CD14-positive monocyte (primary cell): ENCODE measurements around the gene FDPS. TPM values are rescaled to one million over a fixed set of nuclear protein-coding genes. Genes with fewer than 3 reads are reported as not detected.
A peak's percentile ranks its signal among the peaks of the same experiment; 100 is the strongest.

Source experiments
- DNase-seq, 3 donors: peaks; one replicate each; pipeline ENCODE4 v3.0.0-alpha.2; 2011 to 2022
- H2AFZ ChIP-seq: 2 replicates; pipeline ENCODE4 v1.6.0; 2012; ENCODE audit warnings: mild to moderate bottlenecking, low read depth, low read length, inconsistent platforms; ENCODE audit not compliant: insufficient read depth, poor library complexity, severe bottlenecking
- H3K27ac ChIP-seq, 2 donors: 1 replicate in 1 of 2; 2 replicates in 1 of 2; pipeline ENCODE4 v1.5.1; 2012 to 2013; ENCODE audit warnings: low read length in 2 of 2, control low read depth in 1 of 2, inconsistent platforms in 1 of 2, low read depth in 1 of 2, mild to moderate bottlenecking in 1 of 2
- H3K27me3 ChIP-seq, 2 donors: one replicate each; pipeline versions ENCODE4 v1.6.0 to v1.6.1; 2011 to 2013; ENCODE audit warnings: low read length in 2 of 2; ENCODE audit not compliant: control insufficient read depth in 2 of 2, insufficient read depth in 2 of 2
- H3K36me3 ChIP-seq, 2 donors: replicated peaks in 1 of 2; 1 replicate in 1 of 2; 2 replicates in 1 of 2; pipeline versions ENCODE4 v1.5.1 to v1.6.1; 2012 to 2013; ENCODE audit warnings: low read length in 2 of 2, control low read depth in 1 of 2, inconsistent platforms in 1 of 2, mild to moderate bottlenecking in 1 of 2; ENCODE audit not compliant: insufficient read depth in 2 of 2, control insufficient read depth in 1 of 2
- H3K4me1 ChIP-seq, 2 donors: 1 replicate in 1 of 2; 2 replicates in 1 of 2; pipeline versions ENCODE4 v1.5.1 to v1.6.1; 2012 to 2013; ENCODE audit warnings: low read length in 2 of 2, control low read depth in 1 of 2, inconsistent platforms in 1 of 2, mild to moderate bottlenecking in 1 of 2, moderate library complexity in 1 of 2; ENCODE audit not compliant: insufficient read depth in 2 of 2, control insufficient read depth in 1 of 2
- H3K4me2 ChIP-seq: replicated peaks from 2 replicates; pipeline ENCODE3; 2012; ENCODE audit warnings: low read length, moderate library complexity, mild to moderate bottlenecking; ENCODE audit not compliant: poor library complexity, severe bottlenecking; ENCODE audit errors: extremely low read depth
- H3K4me3 ChIP-seq, 3 experiments: fragments of 200-600 bp in 1 of 3; sonication (generic) in 1 of 3; replicated peaks in 1 of 3; 1 replicate in 2 of 3; 2 replicates in 1 of 3; pipeline ENCODE4 v1.5.1; 2011 to 2013; ENCODE audit warnings: low read length in 3 of 3, mild to moderate bottlenecking in 3 of 3, control low read depth in 2 of 3, low read depth in 2 of 3, inconsistent platforms in 1 of 3, moderate library complexity in 1 of 3
- H3K79me2 ChIP-seq: 2 replicates; pipeline ENCODE4 v1.6.0; 2012; ENCODE audit warnings: mild to moderate bottlenecking, control low read depth, inconsistent platforms, low read length, moderate library complexity; ENCODE audit not compliant: insufficient read depth
- H3K9ac ChIP-seq: 2 replicates; pipeline ENCODE4 v1.6.0; 2017; ENCODE audit warnings: low read length, mild to moderate bottlenecking; ENCODE audit not compliant: insufficient read depth, poor library complexity, severe bottlenecking
- H3K9me3 ChIP-seq, 2 donors: replicated peaks in 1 of 2; 1 replicate in 1 of 2; 2 replicates in 1 of 2; pipeline versions ENCODE4 v1.5.1 to v1.6.1; 2012 to 2013; ENCODE audit warnings: low read length in 2 of 2, control low read depth in 1 of 2; ENCODE audit not compliant: control insufficient read depth in 1 of 2, insufficient read depth in 1 of 2
- H4K20me1 ChIP-seq: 2 replicates; pipeline ENCODE4 v1.6.0; 2012; ENCODE audit warnings: mild to moderate bottlenecking, low read length, control low read depth, moderate library complexity; ENCODE audit not compliant: insufficient read depth
- H3K27ac Mint-ChIP-seq, 7 donors: one replicate each; pipeline ENCODE4 v1.8.0; 2020; ENCODE audit warnings: mild to moderate bottlenecking in 7 of 7, mixed read lengths in 7 of 7, moderate library complexity in 6 of 7, inconsistent platforms in 2 of 7
- H3K27me3 Mint-ChIP-seq, 3 donors: one replicate each; pipeline ENCODE4 v1.8.0; 2021 to 2022; ENCODE audit warnings: low read depth in 3 of 3, mild to moderate bottlenecking in 3 of 3, mixed read lengths in 3 of 3, moderate library complexity in 3 of 3, inconsistent platforms in 1 of 3
- H3K36me3 Mint-ChIP-seq, 2 donors: one replicate each; pipeline ENCODE4 v1.8.0; 2020; ENCODE audit warnings: mixed read lengths in 2 of 2, inconsistent platforms in 1 of 2, mild to moderate bottlenecking in 1 of 2
- H3K4me1 Mint-ChIP-seq: one replicate; pipeline ENCODE4 v1.8.0; 2020; ENCODE audit warnings: mild to moderate bottlenecking, mixed read lengths
- H3K4me3 Mint-ChIP-seq, 2 donors: one replicate each; pipeline ENCODE4 v1.8.0; 2020; ENCODE audit warnings: mild to moderate bottlenecking in 2 of 2, mixed read lengths in 2 of 2, moderate library complexity in 1 of 2
- H3K9me3 Mint-ChIP-seq, 7 donors: one replicate each; pipeline ENCODE4 v1.8.0; 2020 to 2022; ENCODE audit warnings: mixed read lengths in 7 of 7, mild to moderate bottlenecking in 6 of 7, moderate library complexity in 6 of 7, inconsistent platforms in 2 of 7
- WGBS: methylation state at CpG from one replicate; pipeline ENCODE4 v1.1.5; 2013; ENCODE audit warnings: missing lambda C conversion rate; ENCODE audit not compliant: insufficient coverage; 5-methylcytosine and 5-hydroxymethylcytosine counted together
- intact Hi-C, 2 donors: fragments of 100-400 bp; cut with micrococcal nuclease; formaldehyde crosslinking; loops; one replicate each; pipeline versions ENCODE4 v1.15.0 to v1.15.1; 2023
- polyA plus RNA-seq, 3 donors: library from polyadenylated mRNA; depleted of rRNA in 1 of 3; unstranded in 2 of 3; stranded (reverse) in 1 of 3; fragments of 300-500 nt in 2 of 3; fragments of >200 nt in 1 of 3; fragmentation: Illumina TruSeq in 2 of 3; gene quantifications; 1 replicate in 2 of 3; 2 replicates in 1 of 3; pipeline ENCODE4 v1.2.3, GENCODE V29; 2012 to 2021
- TF ChIP-seq, protein P1 (sequence below): fragments of 200-600 bp; IDR thresholded peaks from one replicate; pipeline ENCODE4 v1.8.0; 2022; ENCODE audit warnings: antibody characterized with exemption, mild to moderate bottlenecking

Gene FDPS
- polyA plus RNA-seq, 3 donors, result 92.5 to 123 (median 117) TPM

DNA sequence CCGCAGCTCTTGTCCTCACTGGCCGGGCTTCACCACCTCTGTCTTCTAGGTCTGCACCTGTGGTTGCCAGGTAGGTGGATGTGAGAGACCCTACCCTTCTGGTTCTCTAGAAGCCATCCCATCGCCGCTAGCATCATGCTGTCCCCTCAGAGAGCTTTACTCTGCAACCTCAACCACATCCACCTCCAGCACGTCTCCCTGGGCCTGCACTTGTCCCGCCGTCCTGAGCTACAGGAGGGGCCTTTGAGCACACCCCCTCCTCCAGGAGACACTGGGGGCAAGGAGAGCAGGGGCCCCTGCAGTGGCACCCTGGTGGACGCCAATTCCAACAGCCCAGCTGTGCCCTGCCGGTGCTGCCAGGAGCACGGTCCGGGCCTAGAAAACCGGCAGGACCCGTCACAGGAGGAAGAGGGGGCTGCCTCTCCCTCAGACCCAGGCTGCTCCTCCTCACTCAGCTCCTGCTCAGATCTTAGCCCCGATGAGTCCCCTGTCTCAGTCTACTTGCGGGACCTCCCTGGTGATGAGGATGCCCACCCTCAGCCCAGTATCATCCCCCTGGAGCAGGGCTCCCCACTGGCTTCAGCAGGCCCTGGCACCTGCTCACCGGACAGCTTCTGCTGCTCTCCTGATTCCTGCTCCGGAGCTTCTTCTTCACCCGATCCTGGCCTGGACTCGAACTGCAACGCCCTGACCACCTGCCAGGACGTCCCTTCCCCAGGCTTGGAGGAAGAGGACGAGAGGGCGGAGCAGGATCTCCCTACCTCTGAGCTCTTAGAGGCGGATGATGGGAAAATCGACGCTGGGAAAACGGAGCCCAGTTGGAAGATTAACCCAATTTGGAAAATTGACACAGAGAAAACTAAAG lies 13.2 kb downstream of the FDPS start:
- intact Hi-C loops, result loop anchor here (2.0 to 5.0 kb wide), 5 partner anchors 13 to 71 kb away; partner anchors contain the start of genes FDPS (in 2 of the 2) and HCN3 (in 1 of the 2)
- peaks cover 19 to 21% of the 10 kb centered on the region in 2 donors for H3K36me3 Mint-ChIP-seq
- H3K27me3 ChIP-seq, result no peaks in the 10 kb centered on the region
- H3K4me1 ChIP-seq, result peaks cover 31 to 56% of the 10 kb centered on the region in 2 donors
- H3K27me3 Mint-ChIP-seq, result peaks cover 2 to 7% (median 2%) of the 10 kb centered on the region in 3 donors
- H3K9me3 Mint-ChIP-seq, result no peaks in the 10 kb centered on the region
- peak overlapping the region; percentile 74 to 87 for H3K4me3 Mint-ChIP-seq
- no peak for DNase-seq
- peak overlapping the region; percentile 78 for H3K4me2 ChIP-seq
- H3K27ac Mint-ChIP-seq, result peak overlapping the region in 2 of 7 donors; percentile 18 to 48
- H2AFZ ChIP-seq, result peak overlapping the region; percentile 97
- H4K20me1 ChIP-seq, result peaks cover 17% of the 10 kb centered on the region
- 81% methylated on average over 27 of the region's 27 CpGs for WGBS
- peaks cover 16% of the 10 kb centered on the region for H3K79me2 ChIP-seq
- H3K4me1 Mint-ChIP-seq, result peaks cover 51% of the 10 kb centered on the region
- H3K4me3 ChIP-seq, result peak overlapping the region in 1 of 3 experiments; percentile 80
- H3K36me3 ChIP-seq, result peaks cover 0 to 17% of the 10 kb centered on the region in 2 donors
- no peaks in the 10 kb centered on the region for H3K9me3 ChIP-seq
- no peak overlapping the region for H3K9ac ChIP-seq
- no peak overlapping the region for H3K27ac ChIP-seq
- TF ChIP-seq, protein P1, sequence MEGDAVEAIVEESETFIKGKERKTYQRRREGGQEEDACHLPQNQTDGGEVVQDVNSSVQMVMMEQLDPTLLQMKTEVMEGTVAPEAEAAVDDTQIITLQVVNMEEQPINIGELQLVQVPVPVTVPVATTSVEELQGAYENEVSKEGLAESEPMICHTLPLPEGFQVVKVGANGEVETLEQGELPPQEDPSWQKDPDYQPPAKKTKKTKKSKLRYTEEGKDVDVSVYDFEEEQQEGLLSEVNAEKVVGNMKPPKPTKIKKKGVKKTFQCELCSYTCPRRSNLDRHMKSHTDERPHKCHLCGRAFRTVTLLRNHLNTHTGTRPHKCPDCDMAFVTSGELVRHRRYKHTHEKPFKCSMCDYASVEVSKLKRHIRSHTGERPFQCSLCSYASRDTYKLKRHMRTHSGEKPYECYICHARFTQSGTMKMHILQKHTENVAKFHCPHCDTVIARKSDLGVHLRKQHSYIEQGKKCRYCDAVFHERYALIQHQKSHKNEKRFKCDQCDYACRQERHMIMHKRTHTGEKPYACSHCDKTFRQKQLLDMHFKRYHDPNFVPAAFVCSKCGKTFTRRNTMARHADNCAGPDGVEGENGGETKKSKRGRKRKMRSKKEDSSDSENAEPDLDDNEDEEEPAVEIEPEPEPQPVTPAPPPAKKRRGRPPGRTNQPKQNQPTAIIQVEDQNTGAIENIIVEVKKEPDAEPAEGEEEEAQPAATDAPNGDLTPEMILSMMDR, result no peak

DNA sequence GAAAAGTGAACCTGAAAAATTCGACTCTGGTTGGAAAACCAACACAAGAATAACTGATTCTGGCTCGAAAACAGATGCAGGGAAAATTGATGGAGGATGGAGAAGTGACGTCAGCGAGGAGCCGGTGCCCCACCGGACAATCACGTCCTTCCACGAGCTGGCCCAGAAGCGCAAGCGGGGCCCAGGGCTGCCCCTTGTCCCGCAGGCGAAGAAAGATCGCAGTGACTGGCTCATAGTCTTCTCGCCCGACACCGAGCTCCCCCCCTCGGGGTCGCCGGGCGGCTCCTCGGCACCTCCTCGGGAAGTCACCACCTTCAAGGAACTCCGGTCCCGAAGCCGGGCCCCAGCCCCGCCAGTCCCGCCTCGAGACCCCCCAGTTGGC lies 13.9 kb downstream of the FDPS start:
- Histone ChIP-seq H3K27ac (no peak overlapping the region), H3K27me3 (no peaks in the 10 kb centered on the region), H3K4me1 (peaks cover 31 to 56% of the 10 kb centered on the region in 2 donors), H4K20me1 (peaks cover 17% of the 10 kb centered on the region), H2AFZ (peak overlapping the region; percentile 97), H3K9me3 (no peaks in the 10 kb centered on the region), H3K79me2 (peaks cover 16% of the 10 kb centered on the region), H3K9ac (peak overlapping the region; percentile 65), H3K4me3 (peak overlapping the region; percentile 62 to 84 (median 80)), H3K36me3 (peaks cover 0 to 17% of the 10 kb centered on the region in 2 donors), H3K4me2 (peak overlapping the region; percentile 78)
- 2% methylated on average over 26 of the region's 28 CpGs for WGBS
- intact Hi-C loops, result loop anchor here (2.0 to 5.0 kb wide), 5 partner anchors 14 to 72 kb away; partner anchors contain the start of genes FDPS (in 2 of the 2) and HCN3 (in 1 of the 2)
- DNase-seq, result peak in 2 of 3 donors; percentile 14 to 40
- no peaks in the 10 kb centered on the region for H3K9me3 Mint-ChIP-seq
- peaks cover 51% of the 10 kb centered on the region for H3K4me1 Mint-ChIP-seq
- H3K27me3 Mint-ChIP-seq, result peaks cover 2 to 7% (median 2%) of the 10 kb centered on the region in 3 donors
- H3K4me3 Mint-ChIP-seq, result peak overlapping the region; percentile 71 to 82
- H3K36me3 Mint-ChIP-seq, result peaks cover 19 to 22% of the 10 kb centered on the region in 2 donors
- H3K27ac Mint-ChIP-seq, result peak overlapping the region in 2 of 7 donors; percentile 14 to 78
- TF ChIP-seq, protein P1, result no peak
